Neural progenitor cell (in vitro differentiated cells): ENCODE measurements around the gene BPIFA2. TPM values are rescaled to one million over a fixed set of nuclear protein-coding genes. Genes with fewer than 3 reads are reported as not detected.
"Not testable (repeated sequence)": the region's sequence is repeated elsewhere in the genome, so short reads cannot be mapped to it uniquely, and the experiment has no call there.

Experiments
- DNase-seq: peaks from one replicate; pipeline ENCODE4 v3.0.0-alpha.2; 2016; ENCODE audit warnings: low spot score
- H2AFZ ChIP-seq: fragments of 200-600 bp; sonication (generic); replicated peaks from 2 replicates; pipeline ENCODE4 v1.6.1; 2016; ENCODE audit warnings: antibody characterized with exemption
- H3F3A ChIP-seq: fragments of 200-600 bp; sonication (generic); 2 replicates; pipeline ENCODE4 v1.6.1; 2016; ENCODE audit warnings: antibody characterized with exemption, low read depth
- H3K27ac ChIP-seq: fragments of 200-600 bp; sonication (generic); 2 replicates; pipeline ENCODE4 v1.5.1; 2016; ENCODE audit warnings: mild to moderate bottlenecking
- H3K27me3 ChIP-seq: fragments of 200-600 bp; sonication (generic); 2 replicates; pipeline ENCODE4 v1.6.1; 2016; ENCODE audit warnings: mild to moderate bottlenecking, moderate library complexity
- H3K36me3 ChIP-seq: fragments of 200-600 bp; sonication (generic); 2 replicates; pipeline ENCODE4 v1.5.1; 2016
- H3K4me1 ChIP-seq: fragments of 200-600 bp; sonication (generic); 2 replicates; pipeline ENCODE4 v1.6.1; 2016; ENCODE audit warnings: mixed run types
- H3K4me2 ChIP-seq: fragments of 200-600 bp; sonication (generic); 2 replicates; pipeline ENCODE4 v1.6.1; 2016
- H3K4me3 ChIP-seq: fragments of 200-600 bp; sonication (generic); 2 replicates; pipeline ENCODE4 v1.5.1; 2016
- H3K79me2 ChIP-seq: fragments of 200-600 bp; sonication (generic); 2 replicates; pipeline ENCODE4 v1.6.1; 2016; ENCODE audit warnings: low read depth
- H3K9ac ChIP-seq: fragments of 200-600 bp; sonication (generic); 2 replicates; pipeline ENCODE4 v1.6.1; 2016
- H3K9me3 ChIP-seq: fragments of 200-600 bp; sonication (generic); 2 replicates; pipeline ENCODE4 v1.5.1; 2016; ENCODE audit warnings: low read depth
- H4K20me1 ChIP-seq: fragments of 200-600 bp; sonication (generic); 2 replicates; pipeline ENCODE4 v1.6.1; 2016; ENCODE audit warnings: low read depth
- H3K27ac Mint-ChIP-seq: 3 replicates; pipeline ENCODE4 v1.8.0; 2021; ENCODE audit warnings: mixed read lengths
- H3K27me3 Mint-ChIP-seq: 2 replicates; pipeline ENCODE4 v1.8.0; 2022; ENCODE audit warnings: low read depth, mild to moderate bottlenecking, inconsistent platforms, moderate library complexity, mixed read lengths; ENCODE audit not compliant: insufficient read depth
- H3K36me3 Mint-ChIP-seq: 3 replicates; pipeline ENCODE4 v1.8.0; 2021; ENCODE audit warnings: mixed read lengths
- H3K4me1 Mint-ChIP-seq: 3 replicates; pipeline ENCODE4 v1.8.0; 2021; ENCODE audit warnings: mixed read lengths
- H3K4me3 Mint-ChIP-seq: 3 replicates; pipeline ENCODE4 v1.8.0; 2021; ENCODE audit warnings: mild to moderate bottlenecking, moderate library complexity, mixed read lengths
- H3K9me3 Mint-ChIP-seq: 3 replicates; pipeline ENCODE4 v1.8.0; 2020; ENCODE audit warnings: mixed read lengths
- CTCF ChIP-seq: fragments of 200-600 bp; sonication (generic); IDR thresholded peaks from 2 replicates; pipeline ENCODE4 v1.5.1; 2017; ENCODE audit warnings: antibody characterized with exemption, mild to moderate bottlenecking
- EZH2 ChIP-seq: fragments of 200-600 bp; sonication (generic); IDR thresholded peaks from 2 replicates; pipeline ENCODE4 v1.6.1; 2017; ENCODE audit warnings: antibody characterized with exemption, mild to moderate bottlenecking, moderate library complexity
- EZH2phosphoT487 ChIP-seq: fragments of 200-600 bp; sonication (generic); IDR thresholded peaks from 2 replicates; pipeline ENCODE4 v1.6.1; 2017; ENCODE audit warnings: antibody characterized with exemption
- total RNA-seq: library from RNA; depleted of rRNA; stranded (reverse); fragments of >200 nt; gene quantifications from 2 replicates; pipeline ENCODE4 v1.2.3, GENCODE V29; 2015; ENCODE audit warnings: low replicate concordance

Gene BPIFA2
- total RNA-seq, 1 donor from 2014 or later: not detected

GRCh38 chr20:33180169-33180568 lies 12.2 kb downstream of the BPIFA2 start:
- Histone ChIP-seq H2AFZ (no peak overlapping the region), H3K9me3 (no peaks in the 10 kb centered on the region), H3K27me3 (no peaks in the 10 kb centered on the region), H3F3A (peaks cover 12% of the 10 kb centered on the region), H3K79me2 (no peaks in the 10 kb centered on the region), H4K20me1 (no peaks in the 10 kb centered on the region), H3K27ac (no peak overlapping the region), H3K36me3 (no peaks in the 10 kb centered on the region), H3K4me3 (no peak overlapping the region), H3K4me1 (peaks cover 10% of the 10 kb centered on the region), H3K4me2 (no peak overlapping the region), H3K9ac (no peak overlapping the region)
- no peak for TF ChIP-seq EZH2phosphoT487
- no peak for TF ChIP-seq CTCF
- TF ChIP-seq EZH2: no peak
- no peaks in the 10 kb centered on the region for H3K9me3 Mint-ChIP-seq
- H3K27me3 Mint-ChIP-seq: peaks cover 7% of the 10 kb centered on the region
- H3K4me1 Mint-ChIP-seq: peaks cover 3% of the 10 kb centered on the region
- H3K36me3 Mint-ChIP-seq: no peaks in the 10 kb centered on the region
- peak overlapping the region; percentile 86 for H3K27ac Mint-ChIP-seq
- no peak overlapping the region for H3K4me3 Mint-ChIP-seq
- no peak for DNase-seq

GRCh38 chr20:33181482-33182093 lies 13.6 kb downstream of the BPIFA2 start:
- Mint-ChIP-seq H3K9me3 (no peaks in the 10 kb centered on the region), H3K27me3 (peaks cover 7% of the 10 kb centered on the region), H3K36me3 (no peaks in the 10 kb centered on the region), H3K4me3 (no peak overlapping the region), H3K27ac (no peak overlapping the region), H3K4me1 (peaks cover 3% of the 10 kb centered on the region)
- H3K79me2 ChIP-seq: no peaks in the 10 kb centered on the region
- H3K4me3 ChIP-seq: no peak overlapping the region
- DNase-seq: no peak
- H3K4me2 ChIP-seq: no peak overlapping the region
- no peaks in the 10 kb centered on the region for H3K9me3 ChIP-seq
- H4K20me1 ChIP-seq: no peaks in the 10 kb centered on the region
- H3F3A ChIP-seq: peaks cover 12% of the 10 kb centered on the region
- no peaks in the 10 kb centered on the region for H3K36me3 ChIP-seq
- H3K9ac ChIP-seq: no peak overlapping the region
- no peak overlapping the region for H3K27ac ChIP-seq
- no peaks in the 10 kb centered on the region for H3K27me3 ChIP-seq
- peak; percentile 27 for TF ChIP-seq CTCF
- no peak for TF ChIP-seq EZH2phosphoT487
- H3K4me1 ChIP-seq: peaks cover 7% of the 10 kb centered on the region
- H2AFZ ChIP-seq: no peak overlapping the region

- peaks cover 3% of the 10 kb centered on the region for H3K4me1 ChIP-seq
- no peaks in the 10 kb centered on the region for H4K20me1 ChIP-seq
- peaks cover 8% of the 10 kb centered on the region for H3F3A ChIP-seq
- H3K9me3 Mint-ChIP-seq: no peaks in the 10 kb centered on the region
- DNase-seq: no peak
- H3K27ac ChIP-seq: no peak overlapping the region
- no peaks in the 10 kb centered on the region for H3K79me2 ChIP-seq
- H3K4me1 Mint-ChIP-seq: peaks cover 3% of the 10 kb centered on the region
- H3K36me3 Mint-ChIP-seq: no peaks in the 10 kb centered on the region
- no peak overlapping the region for H3K4me3 ChIP-seq
- no peaks in the 10 kb centered on the region for H3K36me3 ChIP-seq
- no peak overlapping the region for H3K27ac Mint-ChIP-seq
- peaks cover 7% of the 10 kb centered on the region for H3K27me3 Mint-ChIP-seq
- no peak overlapping the region for H3K4me2 ChIP-seq
- H3K9me3 ChIP-seq: no peaks in the 10 kb centered on the region
- TF ChIP-seq EZH2 (no peak), EZH2phosphoT487 (no peak), CTCF (no peak)
- H3K9ac ChIP-seq: no peak overlapping the region
- H2AFZ ChIP-seq: no peak overlapping the region
- no peak overlapping the region for H3K4me3 Mint-ChIP-seq
- H3K27me3 ChIP-seq: no peaks in the 10 kb centered on the region
Observed at GRCh38 chr20:33183312-33183711, 15.4 kb downstream of the BPIFA2 start.

- not testable (repeated sequence) for H3K36me3 Mint-ChIP-seq, H3K79me2 ChIP-seq, H3K27me3 Mint-ChIP-seq, H3K27ac Mint-ChIP-seq, H3K4me3 Mint-ChIP-seq, H3K9me3 ChIP-seq, H3F3A ChIP-seq, H3K36me3 ChIP-seq, H3K4me2 ChIP-seq, H3K4me3 ChIP-seq, H3K4me1 Mint-ChIP-seq, H4K20me1 ChIP-seq, H3K27me3 ChIP-seq, DNase-seq, H3K4me1 ChIP-seq, H3K9me3 Mint-ChIP-seq, H3K9ac ChIP-seq, H3K27ac ChIP-seq, H2AFZ ChIP-seq
Observed at GRCh38 chr20:33185031-33185590, 17.2 kb downstream of the BPIFA2 start.
